DND-41 (cell line): ENCODE data around the gene TMEM266.

Experiments
- EZH2 ChIP-seq: IDR thresholded peaks from 3 replicates; pipeline ENCODE4 v1.6.1; 2012; ENCODE audit warnings: borderline replicate concordance, low read depth, mild to moderate bottlenecking, moderate library complexity, low read length, inconsistent platforms; ENCODE audit not compliant: severe bottlenecking
- TF ChIP-seq, protein P1 (sequence below): IDR thresholded peaks from 2 replicates; pipeline ENCODE4 v1.5.1; 2012; ENCODE audit warnings: borderline replicate concordance, low read length, moderate library complexity, mild to moderate bottlenecking; ENCODE audit not compliant: poor library complexity, severe bottlenecking; ENCODE audit errors: extremely low read depth

DNA sequence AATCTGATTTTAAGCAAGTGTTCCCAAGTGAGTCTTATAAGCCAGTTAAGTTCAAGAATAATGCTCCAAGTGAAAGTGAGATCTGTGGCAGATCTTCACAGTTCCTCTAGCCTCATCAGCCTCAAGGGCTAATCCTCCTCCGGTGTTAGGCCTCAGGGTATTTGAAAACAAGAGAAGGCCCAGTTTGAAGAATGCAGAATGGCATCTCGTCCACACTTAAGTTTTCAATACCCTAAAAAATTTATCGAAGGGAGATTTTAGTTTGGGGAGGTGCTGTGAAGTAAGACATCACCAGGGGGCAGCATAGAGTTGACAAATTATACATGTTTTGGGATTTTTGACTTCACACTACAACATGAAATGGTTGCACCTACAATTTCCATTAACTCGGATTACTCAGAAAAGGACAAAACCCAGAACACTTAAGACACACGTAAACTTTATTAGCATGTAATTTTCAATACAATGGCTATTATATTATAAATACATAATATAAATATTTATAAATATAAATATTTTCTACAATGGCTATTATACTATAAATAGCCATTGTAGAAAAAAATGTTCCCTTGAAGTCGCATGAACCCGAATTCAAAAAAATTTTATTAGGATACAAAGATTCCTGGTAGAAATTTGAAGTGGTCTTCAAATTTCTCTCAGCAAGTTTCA is 2.3 kb upstream of the TMEM266 start:
- TF ChIP-seq, protein P1, sequence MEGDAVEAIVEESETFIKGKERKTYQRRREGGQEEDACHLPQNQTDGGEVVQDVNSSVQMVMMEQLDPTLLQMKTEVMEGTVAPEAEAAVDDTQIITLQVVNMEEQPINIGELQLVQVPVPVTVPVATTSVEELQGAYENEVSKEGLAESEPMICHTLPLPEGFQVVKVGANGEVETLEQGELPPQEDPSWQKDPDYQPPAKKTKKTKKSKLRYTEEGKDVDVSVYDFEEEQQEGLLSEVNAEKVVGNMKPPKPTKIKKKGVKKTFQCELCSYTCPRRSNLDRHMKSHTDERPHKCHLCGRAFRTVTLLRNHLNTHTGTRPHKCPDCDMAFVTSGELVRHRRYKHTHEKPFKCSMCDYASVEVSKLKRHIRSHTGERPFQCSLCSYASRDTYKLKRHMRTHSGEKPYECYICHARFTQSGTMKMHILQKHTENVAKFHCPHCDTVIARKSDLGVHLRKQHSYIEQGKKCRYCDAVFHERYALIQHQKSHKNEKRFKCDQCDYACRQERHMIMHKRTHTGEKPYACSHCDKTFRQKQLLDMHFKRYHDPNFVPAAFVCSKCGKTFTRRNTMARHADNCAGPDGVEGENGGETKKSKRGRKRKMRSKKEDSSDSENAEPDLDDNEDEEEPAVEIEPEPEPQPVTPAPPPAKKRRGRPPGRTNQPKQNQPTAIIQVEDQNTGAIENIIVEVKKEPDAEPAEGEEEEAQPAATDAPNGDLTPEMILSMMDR = peak; percentile 79
- TF ChIP-seq EZH2 = no peak
